ENCODE results near the gene GBE1.

DNA sequence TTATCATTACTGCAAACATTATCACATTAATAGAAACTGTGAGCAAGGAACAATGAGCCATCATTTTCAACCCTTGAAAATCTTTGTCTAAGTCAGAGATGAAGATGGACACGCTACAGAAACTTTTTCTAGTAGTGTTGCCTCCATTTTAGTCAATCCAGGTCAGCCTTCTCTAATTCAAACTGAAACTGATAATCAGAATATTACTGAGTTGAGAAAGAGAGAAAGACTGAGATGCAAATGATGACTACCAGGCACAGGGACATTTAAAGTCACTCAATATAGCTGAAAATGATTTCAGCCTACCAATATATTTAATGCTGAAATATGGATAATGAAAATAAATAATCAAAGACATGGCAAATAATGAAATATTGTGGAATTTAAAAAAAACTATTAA is 261.4 kb downstream of the GBE1 start:
- TF ChIP-seq, protein P1, sequence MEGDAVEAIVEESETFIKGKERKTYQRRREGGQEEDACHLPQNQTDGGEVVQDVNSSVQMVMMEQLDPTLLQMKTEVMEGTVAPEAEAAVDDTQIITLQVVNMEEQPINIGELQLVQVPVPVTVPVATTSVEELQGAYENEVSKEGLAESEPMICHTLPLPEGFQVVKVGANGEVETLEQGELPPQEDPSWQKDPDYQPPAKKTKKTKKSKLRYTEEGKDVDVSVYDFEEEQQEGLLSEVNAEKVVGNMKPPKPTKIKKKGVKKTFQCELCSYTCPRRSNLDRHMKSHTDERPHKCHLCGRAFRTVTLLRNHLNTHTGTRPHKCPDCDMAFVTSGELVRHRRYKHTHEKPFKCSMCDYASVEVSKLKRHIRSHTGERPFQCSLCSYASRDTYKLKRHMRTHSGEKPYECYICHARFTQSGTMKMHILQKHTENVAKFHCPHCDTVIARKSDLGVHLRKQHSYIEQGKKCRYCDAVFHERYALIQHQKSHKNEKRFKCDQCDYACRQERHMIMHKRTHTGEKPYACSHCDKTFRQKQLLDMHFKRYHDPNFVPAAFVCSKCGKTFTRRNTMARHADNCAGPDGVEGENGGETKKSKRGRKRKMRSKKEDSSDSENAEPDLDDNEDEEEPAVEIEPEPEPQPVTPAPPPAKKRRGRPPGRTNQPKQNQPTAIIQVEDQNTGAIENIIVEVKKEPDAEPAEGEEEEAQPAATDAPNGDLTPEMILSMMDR (optimal IDR thresholded peaks at IDR 0.05 in 1 of 3, IDR thresholded peaks at IDR 0.05 in 1 of 3, conservative IDR thresholded peaks at IDR 0.05 in 1 of 3; ENCODE audit: extremely low read depth in 1 of 3, insufficient read depth in 2 of 3, low read length in 3 of 3) = no peak
- no peak for TF ChIP-seq EZH2 (IDR thresholded peaks at IDR 0.05; ENCODE audit: low read length)

Measured in keratinocyte (primary cell).